Activated CD4-positive, alpha-beta T cell treated with anti-CD3 and anti-CD28 coated beads, Interleukin-2, amount 10 ng/mL, durations not matched to agents 7 days and 5 days (primary cell): Measurements from ENCODE around the gene CCDC157. TPM values are rescaled to one million over a fixed set of nuclear protein-coding genes. Genes with fewer than 3 reads are reported as not detected.

Experiments
- CTCF ChIA-PET: fragments of 350-600 bp; sonication (Branson Sonifier 250); formaldehyde crosslinking; loops from one replicate; lab custom pipeline; 2021; ENCODE audit warnings: antibody characterized with exemption; lab: Charles Lee
- POLR2A ChIA-PET: fragments of 350-600 bp; sonication (Branson Sonifier 250); formaldehyde crosslinking; loops from one replicate; lab custom pipeline; 2021; ENCODE audit warnings: antibody characterized with exemption; lab: Charles Lee
- DNase-seq: peaks from one replicate; pipeline ENCODE4 v3.0.0-alpha.2; 2020
- H3K27ac Mint-ChIP-seq: one replicate; pipeline ENCODE4 v1.8.0; 2021; ENCODE audit warnings: mild to moderate bottlenecking, moderate library complexity, mixed read lengths
- H3K27me3 Mint-ChIP-seq: one replicate; pipeline ENCODE4 v1.8.0; 2021; ENCODE audit warnings: mixed read lengths
- H3K36me3 Mint-ChIP-seq: one replicate; pipeline ENCODE4 v1.8.0; 2021; ENCODE audit warnings: low read depth, mixed read lengths
- H3K4me1 Mint-ChIP-seq: one replicate; pipeline ENCODE4 v1.8.0; 2021; ENCODE audit warnings: mixed read lengths
- H3K4me3 Mint-ChIP-seq: one replicate; pipeline ENCODE4 v1.8.0; 2021; ENCODE audit warnings: mild to moderate bottlenecking, moderate library complexity, mixed read lengths
- H3K9me3 Mint-ChIP-seq: one replicate; pipeline ENCODE4 v1.8.0; 2021; ENCODE audit warnings: mixed read lengths
- total RNA-seq, 2 experiments: library from RNA; stranded (reverse); gene quantifications; one replicate each; pipeline ENCODE4 v1.2.3, GENCODE V29; 2021

CCDC157 gene
- total RNA-seq, 2 experiments from 2014 or later = 3.5 to 4.3 TPM

DNA sequence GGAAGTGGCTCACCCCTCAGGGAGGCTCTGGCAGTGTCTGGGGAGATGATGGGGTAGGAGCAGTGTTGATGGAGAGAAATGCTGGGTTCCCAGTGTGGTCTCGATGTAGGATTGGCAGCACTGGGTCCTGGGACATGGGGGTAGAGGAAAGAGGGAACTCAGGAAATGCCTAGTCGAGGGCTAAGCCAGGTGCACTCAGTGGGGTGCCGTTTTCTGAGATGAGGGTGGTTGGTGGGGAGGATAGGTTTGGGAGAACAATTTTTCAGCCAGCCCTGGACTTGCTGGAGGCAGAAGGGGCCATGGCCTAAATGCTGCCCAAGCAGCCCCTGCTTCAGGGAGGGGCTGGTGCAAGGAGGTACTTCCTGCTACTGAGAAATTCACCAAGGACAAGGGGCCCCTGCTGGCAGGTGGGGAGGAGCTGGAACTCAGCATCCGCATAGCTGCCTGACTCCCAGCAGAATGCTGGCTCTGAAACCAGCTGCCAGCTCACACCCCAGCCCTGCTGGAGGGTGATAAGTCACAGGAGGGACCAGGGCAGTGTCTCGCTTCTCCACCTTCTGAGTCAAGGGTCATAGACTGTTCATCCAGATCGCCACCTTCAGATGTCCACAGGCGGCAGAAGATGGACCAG is 6.0 kb downstream of the CCDC157 start:
- Mint-ChIP-seq H3K9me3 (no peaks in the 10 kb centered on the region), H3K4me1 (peaks cover 9% of the 10 kb centered on the region), H3K27ac (peak overlapping the region; percentile 6), H3K27me3 (no peaks in the 10 kb centered on the region), H3K4me3 (no peak overlapping the region), H3K36me3 (no peaks in the 10 kb centered on the region)
- DNase-seq = no peak
- ChIA-PET CTCF (interaction anchor here (1.8 kb wide), 1 partner anchor 25 kb away, joined by 6 read pairs; the partner anchor contains the start of gene RNF215), POLR2A (no interaction called here)

DNA sequence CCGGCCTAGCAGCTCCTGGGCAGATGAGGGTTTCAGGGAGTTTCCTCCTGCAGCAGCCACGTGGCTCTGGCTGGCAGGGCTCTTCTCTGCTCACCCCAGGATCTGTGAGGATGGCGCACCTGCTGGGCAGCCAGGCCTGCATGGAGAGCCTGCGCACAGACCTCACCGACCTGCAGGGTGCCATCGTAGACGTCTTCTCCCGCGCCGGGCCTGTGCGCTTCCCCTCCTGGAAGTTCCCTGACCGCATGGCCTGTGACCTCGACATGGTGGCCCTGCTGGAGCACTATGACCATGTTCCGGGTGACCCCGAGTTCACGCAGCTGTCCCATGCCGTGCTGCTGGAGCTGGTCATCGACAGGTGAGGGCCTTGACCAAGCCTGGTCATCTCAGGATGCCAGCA is 9.1 kb downstream of the CCDC157 start:
- H3K27me3 Mint-ChIP-seq = no peaks in the 10 kb centered on the region
- H3K4me3 Mint-ChIP-seq = no peak overlapping the region
- ChIA-PET POLR2A (no interaction called here), CTCF (interaction anchor here (0.6 to 2.2 kb wide), 5 partner anchors 9 to 78 kb away, joined by 3 to 8 read pairs (median 4); partner anchors contain the start of genes CCDC157 and SF3A1)
- no peak for DNase-seq
- peaks cover 5% of the 10 kb centered on the region for H3K4me1 Mint-ChIP-seq
- H3K36me3 Mint-ChIP-seq = no peaks in the 10 kb centered on the region
- H3K9me3 Mint-ChIP-seq = no peaks in the 10 kb centered on the region
- H3K27ac Mint-ChIP-seq = no peak overlapping the region

DNA sequence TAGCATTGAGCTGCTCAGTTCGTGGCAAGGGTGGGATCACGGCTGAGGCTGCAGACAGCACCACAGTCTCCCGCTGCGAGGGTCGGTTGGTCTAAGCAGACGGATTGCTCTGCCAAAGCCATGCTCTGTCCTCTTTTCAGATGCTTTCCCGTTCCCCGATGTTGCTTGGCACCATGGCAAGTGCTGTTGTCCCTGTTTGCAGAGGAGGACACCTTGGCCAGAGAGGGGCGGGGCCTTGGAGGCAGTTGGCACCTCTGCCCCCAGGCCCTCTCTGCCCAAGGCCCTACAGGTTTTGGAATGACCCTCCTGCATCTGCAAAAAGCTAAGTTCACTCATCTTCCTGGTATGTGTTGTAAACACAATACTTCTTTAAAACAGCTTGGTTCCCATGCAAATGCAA is 11.6 kb downstream of the CCDC157 start:
- Mint-ChIP-seq H3K36me3 (no peaks in the 10 kb centered on the region), H3K9me3 (no peaks in the 10 kb centered on the region), H3K27ac (no peak overlapping the region), H3K4me3 (no peak overlapping the region), H3K27me3 (no peaks in the 10 kb centered on the region), H3K4me1 (no peaks in the 10 kb centered on the region)
- no peak for DNase-seq
- ChIA-PET POLR2A (no interaction called here), CTCF (interaction anchor here (1.1 to 2.5 kb wide), 3 partner anchors 13 to 105 kb away, joined by 4 to 11 read pairs (median 6); no protein-coding TSS in a partner anchor)

DNA sequence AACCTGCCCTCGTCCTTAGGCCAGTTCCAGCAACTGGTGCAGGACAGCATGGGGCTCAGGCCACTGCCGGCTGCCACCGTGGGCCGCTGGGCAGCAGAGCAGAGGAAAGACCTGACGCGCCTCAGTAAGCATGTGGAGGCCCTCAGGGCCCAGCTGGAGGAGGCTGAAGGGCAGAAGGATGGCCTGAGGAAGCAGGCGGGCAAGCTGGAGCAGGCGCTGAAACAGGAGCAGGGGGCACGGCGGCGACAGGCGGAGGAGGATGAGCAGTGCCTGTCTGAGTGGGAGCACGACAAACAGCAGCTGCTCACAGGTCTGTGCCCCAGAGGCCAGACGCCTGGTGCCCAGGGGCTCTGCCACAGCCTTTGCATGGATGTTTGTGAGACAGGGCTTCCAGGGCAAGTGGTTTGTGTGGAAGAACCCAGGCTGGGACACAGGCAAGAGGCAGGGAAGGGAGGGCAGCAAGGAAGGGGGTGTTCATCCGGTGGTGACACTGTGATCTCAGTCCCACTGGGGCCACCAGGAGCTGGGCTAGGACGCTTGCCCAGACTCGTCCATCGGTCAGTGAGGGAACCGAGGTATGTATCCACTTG is 13.9 kb downstream of the CCDC157 start:
- POLR2A ChIA-PET = no interaction called here
- no peaks in the 10 kb centered on the region for H3K4me1 Mint-ChIP-seq
- no peaks in the 10 kb centered on the region for H3K9me3 Mint-ChIP-seq
- CTCF ChIA-PET = no interaction called here
- no peaks in the 10 kb centered on the region for H3K27me3 Mint-ChIP-seq
- no peaks in the 10 kb centered on the region for H3K36me3 Mint-ChIP-seq
- DNase-seq = no peak
- H3K27ac Mint-ChIP-seq = peak overlapping the region; percentile 41
- H3K4me3 Mint-ChIP-seq = no peak overlapping the region

- no peaks in the 10 kb centered on the region for H3K36me3 Mint-ChIP-seq
- CTCF ChIA-PET = no interaction called here
- no peaks in the 10 kb centered on the region for H3K4me1 Mint-ChIP-seq
- H3K4me3 Mint-ChIP-seq = no peak overlapping the region
- POLR2A ChIA-PET = no interaction called here
- DNase-seq = no peak
- H3K27me3 Mint-ChIP-seq = no peaks in the 10 kb centered on the region
- no peak overlapping the region for H3K27ac Mint-ChIP-seq
- H3K9me3 Mint-ChIP-seq = no peaks in the 10 kb centered on the region
These were observed 14.5 kb downstream of the CCDC157 start for GRCh38 chr22:30371321-30371720.

DNA sequence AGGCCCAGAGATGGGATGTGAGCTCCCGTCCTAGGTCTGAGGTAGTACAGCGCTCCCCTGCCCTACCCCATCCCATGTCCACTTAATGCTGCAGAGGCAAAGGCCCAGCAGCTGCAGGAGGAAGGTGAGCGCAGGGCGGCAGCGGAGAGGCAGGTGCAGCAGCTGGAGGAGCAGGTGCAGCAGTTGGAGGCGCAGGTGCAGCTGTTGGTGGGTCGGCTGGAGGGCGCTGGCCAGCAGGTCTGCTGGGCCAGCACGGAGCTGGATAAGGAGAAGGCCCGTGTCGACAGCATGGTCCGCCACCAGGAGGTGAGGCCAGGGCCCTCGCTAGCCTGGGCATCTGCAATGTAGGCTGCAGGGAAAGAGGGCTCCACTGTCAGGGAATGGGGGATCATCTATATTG is 15.2 kb downstream of the CCDC157 start:
- DNase-seq = no peak
- H3K4me1 Mint-ChIP-seq = no peaks in the 10 kb centered on the region
- H3K36me3 Mint-ChIP-seq = no peaks in the 10 kb centered on the region
- ChIA-PET CTCF (no interaction called here), POLR2A (no interaction called here)
- no peaks in the 10 kb centered on the region for H3K9me3 Mint-ChIP-seq
- H3K4me3 Mint-ChIP-seq = no peak overlapping the region
- H3K27ac Mint-ChIP-seq = no peak overlapping the region
- H3K27me3 Mint-ChIP-seq = no peaks in the 10 kb centered on the region

- DNase-seq = no peak
- Mint-ChIP-seq H3K4me1 (no peaks in the 10 kb centered on the region), H3K36me3 (no peaks in the 10 kb centered on the region), H3K4me3 (no peak overlapping the region), H3K27ac (no peak overlapping the region), H3K9me3 (no peaks in the 10 kb centered on the region), H3K27me3 (no peaks in the 10 kb centered on the region)
- POLR2A ChIA-PET = no interaction called here
- CTCF ChIA-PET = interaction anchor here (0.6 to 2.5 kb wide), 2 partner anchors 60 to 85 kb away, joined by 3 to 8 read pairs; no protein-coding TSS in a partner anchor
These were observed 16.1 kb downstream of the CCDC157 start for GRCh38 chr22:30372915-30373314.

DNA sequence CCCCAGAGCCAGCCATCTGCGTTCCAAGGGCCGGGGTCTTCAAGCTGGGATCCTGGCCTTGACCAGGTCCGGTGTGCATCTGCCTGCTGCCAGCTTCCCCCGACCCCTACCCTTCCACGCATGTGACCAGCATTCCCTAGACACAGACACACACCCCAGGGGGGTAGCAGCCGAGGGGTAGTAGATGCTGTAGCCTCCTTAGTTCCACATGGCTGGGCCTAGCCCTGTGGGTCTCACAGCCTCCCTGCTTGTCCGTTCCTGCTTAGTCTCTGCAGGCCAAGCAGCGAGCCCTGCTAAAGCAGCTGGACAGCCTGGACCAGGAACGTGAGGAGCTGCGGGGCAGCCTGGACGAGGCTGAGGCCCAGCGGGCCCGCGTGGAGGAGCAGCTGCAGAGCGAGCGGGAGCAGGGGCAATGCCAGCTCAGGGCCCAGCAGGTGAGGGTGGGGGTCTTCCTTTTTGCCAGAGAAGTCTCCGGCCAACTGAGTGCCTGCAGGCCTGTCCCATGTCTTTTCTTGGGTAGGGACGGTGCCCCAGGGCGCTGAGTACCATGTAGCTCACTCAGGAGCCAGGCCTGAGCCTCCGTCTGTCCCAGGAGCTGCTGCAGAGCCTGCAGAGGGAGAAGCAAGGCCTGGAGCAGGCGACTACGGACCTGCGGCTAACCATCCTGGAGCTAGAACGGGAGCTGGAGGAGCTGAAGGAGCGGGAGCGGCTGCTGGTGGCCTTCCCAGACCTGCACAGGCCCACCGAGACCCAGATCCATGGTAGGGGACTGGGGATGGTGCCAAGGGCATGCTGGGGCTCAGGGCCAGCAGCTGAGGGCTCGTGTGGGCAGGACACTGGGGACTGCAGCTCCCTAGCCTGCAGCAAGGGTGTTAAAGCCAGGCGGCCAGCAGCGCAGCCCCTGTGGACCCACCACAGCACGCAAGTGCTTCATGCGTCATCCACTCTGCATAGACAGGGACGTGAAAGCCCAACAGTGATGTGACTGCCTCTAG is 16.8 kb downstream of the CCDC157 start:
- no peaks in the 10 kb centered on the region for H3K4me1 Mint-ChIP-seq
- H3K9me3 Mint-ChIP-seq = no peaks in the 10 kb centered on the region
- POLR2A ChIA-PET = no interaction called here
- H3K27me3 Mint-ChIP-seq = no peaks in the 10 kb centered on the region
- CTCF ChIA-PET = interaction anchor here (1.2 to 2.5 kb wide), 3 partner anchors 14 to 86 kb away, joined by 3 to 8 read pairs (median 3); partner anchors contain the start of gene RNF215
- H3K4me3 Mint-ChIP-seq = no peak overlapping the region
- no peak for DNase-seq
- H3K27ac Mint-ChIP-seq = no peak overlapping the region
- no peaks in the 10 kb centered on the region for H3K36me3 Mint-ChIP-seq

DNA sequence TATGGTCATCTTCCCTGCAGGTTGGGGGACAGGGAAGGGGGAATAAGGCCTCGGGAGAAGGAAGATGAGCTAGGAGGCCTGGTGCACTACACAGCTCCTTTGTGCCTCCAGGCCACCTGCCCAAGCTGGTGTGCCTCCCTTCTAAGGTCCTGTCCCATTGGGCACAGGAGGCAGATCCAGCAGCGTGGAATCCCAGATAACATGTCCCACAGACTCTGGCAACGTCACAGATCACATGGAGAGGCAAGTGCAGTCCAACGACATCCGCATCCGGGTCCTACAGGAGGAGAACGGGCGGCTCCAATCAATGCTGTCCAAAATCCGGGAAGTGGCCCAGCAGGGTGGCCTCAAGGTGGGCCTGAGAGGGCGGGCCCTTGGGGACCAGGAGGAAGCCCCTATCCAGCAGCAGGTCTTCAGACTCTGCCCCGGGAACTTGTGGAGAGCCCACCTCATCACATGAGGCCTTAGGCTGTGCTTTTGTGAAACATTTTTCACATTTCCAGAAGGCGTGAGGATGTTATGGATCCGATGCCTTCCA is 18.6 kb downstream of the CCDC157 start:
- no peak overlapping the region for H3K4me3 Mint-ChIP-seq
- H3K4me1 Mint-ChIP-seq = no peaks in the 10 kb centered on the region
- no peak for DNase-seq
- H3K9me3 Mint-ChIP-seq = no peaks in the 10 kb centered on the region
- ChIA-PET POLR2A (no interaction called here), CTCF (interaction anchor here (1.0 to 2.5 kb wide), 3 partner anchors 9 to 87 kb away, joined by 3 to 8 read pairs (median 4); no protein-coding TSS in a partner anchor)
- no peak overlapping the region for H3K27ac Mint-ChIP-seq
- no peaks in the 10 kb centered on the region for H3K27me3 Mint-ChIP-seq
- H3K36me3 Mint-ChIP-seq = no peaks in the 10 kb centered on the region

- DNase-seq = no peak
- Mint-ChIP-seq H3K27ac (no peak overlapping the region), H3K4me1 (peaks cover 4% of the 10 kb centered on the region), H3K36me3 (no peaks in the 10 kb centered on the region), H3K9me3 (no peaks in the 10 kb centered on the region), H3K4me3 (no peak overlapping the region), H3K27me3 (no peaks in the 10 kb centered on the region)
- ChIA-PET CTCF (interaction anchor here (0.5 to 8.3 kb wide), 5 partner anchors 12 to 270 kb away, joined by 3 to 71 read pairs (median 3); partner anchors contain the start of genes CASTOR1, CCDC157 and SF3A1), POLR2A (no interaction called here)
These were observed 23.2 kb downstream of the CCDC157 start for GRCh38 chr22:30380011-30380410.

DNA sequence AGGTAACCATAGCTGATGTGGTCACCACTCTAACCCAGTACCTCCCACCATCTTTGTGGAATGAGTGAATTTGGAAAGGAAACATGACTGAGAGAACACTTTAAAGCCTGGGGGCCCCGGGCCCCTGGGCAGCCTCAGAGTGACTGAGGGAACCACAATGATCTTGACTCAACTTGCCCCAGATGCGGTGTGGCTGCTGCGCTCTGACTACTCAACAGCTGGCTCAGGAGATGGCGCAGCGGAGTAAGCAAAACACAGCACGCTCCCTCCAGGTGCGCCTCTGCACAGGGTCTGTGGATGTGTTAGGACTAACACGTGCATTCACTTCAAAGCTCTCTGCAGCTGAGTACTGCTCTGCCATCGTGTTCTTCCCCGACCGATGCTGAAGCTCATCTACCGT is 24.5 kb downstream of the CCDC157 start:
- Mint-ChIP-seq H3K27ac (no peak overlapping the region), H3K9me3 (no peaks in the 10 kb centered on the region), H3K27me3 (no peaks in the 10 kb centered on the region), H3K4me3 (no peak overlapping the region), H3K36me3 (no peaks in the 10 kb centered on the region), H3K4me1 (peaks cover 6% of the 10 kb centered on the region)
- no peak for DNase-seq
- CTCF ChIA-PET = interaction anchor here (1.2 to 8.3 kb wide), 6 partner anchors 11 to 92 kb away, joined by 3 to 71 read pairs (median 4); partner anchors contain the start of genes CASTOR1, CCDC157 and SF3A1
- POLR2A ChIA-PET = no interaction called here

DNA sequence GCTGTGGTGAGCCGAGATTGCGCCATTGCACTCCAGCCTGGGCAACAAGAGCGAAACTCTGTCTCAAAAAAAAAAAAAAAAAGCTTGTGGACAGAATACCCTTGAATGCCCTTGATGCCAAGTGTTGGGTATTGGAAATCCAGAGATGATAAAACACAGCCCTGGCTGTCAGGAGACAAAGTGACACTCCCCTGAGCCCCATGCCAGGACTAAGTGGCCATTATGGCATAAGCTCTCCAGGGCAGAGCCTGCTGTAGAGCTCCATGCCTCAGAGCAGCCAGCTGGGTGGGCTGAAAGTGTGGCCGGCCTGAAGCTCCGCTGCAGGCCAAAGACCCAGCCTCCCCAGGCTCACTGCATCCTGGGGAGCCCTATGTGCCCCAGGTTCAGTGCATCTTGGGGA is 25.5 kb downstream of the CCDC157 start:
- Mint-ChIP-seq H3K4me3 (no peak overlapping the region), H3K27me3 (no peaks in the 10 kb centered on the region), H3K36me3 (no peaks in the 10 kb centered on the region), H3K9me3 (no peaks in the 10 kb centered on the region), H3K4me1 (peaks cover 12% of the 10 kb centered on the region), H3K27ac (no peak overlapping the region)
- DNase-seq = no peak
- ChIA-PET POLR2A (no interaction called here), CTCF (interaction anchor here (1.1 to 8.3 kb wide), 3 partner anchors 13 to 93 kb away, joined by 3 to 71 read pairs (median 6); partner anchors contain the start of gene CASTOR1)
